Gastroesophageal sphincter (tissue), 4 donors: ENCODE results near the gene DALRD3. TPM values are rescaled to one million over a fixed set of nuclear protein-coding genes. Genes with fewer than 3 reads are reported as not detected.

Experiments
- ATAC-seq: fragments of 150-250 bp; one replicate; pipeline ENCODE4 v1.9.1; 2016; ENCODE audit warnings: mild to moderate bottlenecking, moderate library complexity
- H3K27ac ChIP-seq, 4 donors: fragments of 200-600 bp; sonication (generic) in 3 of 4; 1 replicate in 3 of 4; 2 replicates in 1 of 4; pipeline ENCODE4 v1.5.1; 2016 to 2019
- H3K27me3 ChIP-seq: fragments of 200-600 bp; sonication (generic); one replicate; pipeline ENCODE4 v1.5.1; 2019
- H3K36me3 ChIP-seq, 2 donors: fragments of 200-600 bp; sonication (generic); one replicate each; pipeline ENCODE4 v1.5.1; 2019; ENCODE audit warnings: control low read depth in 1 of 2
- H3K4me1 ChIP-seq, 3 donors: fragments of 200-600 bp; sonication (generic); 1 replicate in 2 of 3; 2 replicates in 1 of 3; pipeline ENCODE4 v1.5.1; 2016 to 2019; ENCODE audit warnings: control low read depth in 2 of 3
- H3K4me3 ChIP-seq, 2 donors: fragments of 200-600 bp; sonication (generic); one replicate each; pipeline ENCODE4 v1.5.1; 2019; ENCODE audit warnings: mild to moderate bottlenecking in 1 of 2, moderate library complexity in 1 of 2
- H3K9me3 ChIP-seq, 3 donors: fragments of 200-600 bp; sonication (generic); one replicate each; pipeline ENCODE4 v1.5.1; 2017 to 2019; ENCODE audit warnings: control low read depth in 2 of 3
- EP300 ChIP-seq: sonication (generic); formaldehyde crosslinking; IDR thresholded peaks from one replicate; pipeline ENCODE4 v1.6.1; 2017; ENCODE audit warnings: antibody characterized with exemption, mild to moderate bottlenecking
- POLR2A ChIP-seq, 2 donors: fragments of 450-650 bp; IDR thresholded peaks; one replicate each; pipeline ENCODE4 v1.6.1; 2017; ENCODE audit warnings: antibody characterized with exemption in 2 of 2, mild to moderate bottlenecking in 2 of 2, moderate library complexity in 1 of 2
- POLR2AphosphoS5 ChIP-seq: sonication (generic); formaldehyde crosslinking; IDR thresholded peaks from one replicate; pipeline ENCODE4 v1.6.1; 2017; ENCODE audit warnings: antibody characterized with exemption
- WGBS, 2 donors: methylation state at CpG; one replicate each; pipeline ENCODE4 v1.1.5; 2018; ENCODE audit warnings: low coverage in 1 of 2; 5-methylcytosine and 5-hydroxymethylcytosine counted together
- total RNA-seq, 4 donors: library from RNA; depleted of rRNA; stranded (reverse); fragments of >200 nt; gene quantifications; one replicate each; pipeline ENCODE4 v1.1.0, GENCODE V29; 2016
- TF ChIP-seq, protein P1 (sequence below), 4 experiments: fragments of 200-600 bp in 2 of 4; fragments of 450-650 bp in 2 of 4; sonication (generic) in 1 of 4; IDR thresholded peaks; one replicate each; pipeline ENCODE4 v1.5.1; 2017 to 2019; ENCODE audit warnings: antibody characterized with exemption in 4 of 4, mild to moderate bottlenecking in 2 of 4, moderate library complexity in 2 of 4

DALRD3 gene
- total RNA-seq, 4 donors from 2014 or later, result 11.8 to 29.0 (median 24.6) TPM

DNA sequence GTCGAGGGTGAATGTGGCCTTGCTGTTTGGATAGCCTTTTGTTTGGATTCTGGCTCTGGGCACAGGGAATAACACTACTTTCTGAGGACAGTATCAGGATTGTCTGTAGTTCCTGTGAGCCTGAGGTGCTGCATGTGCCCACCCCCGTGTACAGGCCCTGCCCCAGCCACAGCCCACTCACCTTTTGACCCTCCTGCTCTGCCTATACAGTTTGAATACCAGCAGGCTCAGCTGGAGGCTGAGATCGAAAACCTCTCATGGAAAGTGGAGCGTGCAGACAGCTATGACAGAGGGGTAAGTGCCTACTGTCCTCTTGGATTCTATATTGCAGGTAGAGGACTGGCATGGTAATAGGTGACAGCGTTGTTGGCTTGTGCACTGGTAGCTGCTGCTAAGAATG lies 35.7 kb downstream of the DALRD3 start:
- Histone ChIP-seq H3K4me3 (no peak overlapping the region), H3K27ac (no peak overlapping the region), H3K9me3 (no peaks in the 10 kb centered on the region), H3K27me3 (no peaks in the 10 kb centered on the region), H3K36me3 (peaks cover 0 to 95% of the 10 kb centered on the region in 2 donors), H3K4me1 (peaks cover 0 to 2% (median 0%) of the 10 kb centered on the region in 3 donors)
- WGBS, 2 donors, result 53% methylated on average over 2 to 3 of the region's 5 CpGs
- no peak for ATAC-seq
- TF ChIP-seq, protein P1, sequence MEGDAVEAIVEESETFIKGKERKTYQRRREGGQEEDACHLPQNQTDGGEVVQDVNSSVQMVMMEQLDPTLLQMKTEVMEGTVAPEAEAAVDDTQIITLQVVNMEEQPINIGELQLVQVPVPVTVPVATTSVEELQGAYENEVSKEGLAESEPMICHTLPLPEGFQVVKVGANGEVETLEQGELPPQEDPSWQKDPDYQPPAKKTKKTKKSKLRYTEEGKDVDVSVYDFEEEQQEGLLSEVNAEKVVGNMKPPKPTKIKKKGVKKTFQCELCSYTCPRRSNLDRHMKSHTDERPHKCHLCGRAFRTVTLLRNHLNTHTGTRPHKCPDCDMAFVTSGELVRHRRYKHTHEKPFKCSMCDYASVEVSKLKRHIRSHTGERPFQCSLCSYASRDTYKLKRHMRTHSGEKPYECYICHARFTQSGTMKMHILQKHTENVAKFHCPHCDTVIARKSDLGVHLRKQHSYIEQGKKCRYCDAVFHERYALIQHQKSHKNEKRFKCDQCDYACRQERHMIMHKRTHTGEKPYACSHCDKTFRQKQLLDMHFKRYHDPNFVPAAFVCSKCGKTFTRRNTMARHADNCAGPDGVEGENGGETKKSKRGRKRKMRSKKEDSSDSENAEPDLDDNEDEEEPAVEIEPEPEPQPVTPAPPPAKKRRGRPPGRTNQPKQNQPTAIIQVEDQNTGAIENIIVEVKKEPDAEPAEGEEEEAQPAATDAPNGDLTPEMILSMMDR (IDR thresholded peaks at IDR 0.05), result no peak
- no peak for TF ChIP-seq EP300
- TF ChIP-seq POLR2A (IDR thresholded peaks at IDR 0.05), result no peak
- no peak for TF ChIP-seq POLR2AphosphoS5

DNA sequence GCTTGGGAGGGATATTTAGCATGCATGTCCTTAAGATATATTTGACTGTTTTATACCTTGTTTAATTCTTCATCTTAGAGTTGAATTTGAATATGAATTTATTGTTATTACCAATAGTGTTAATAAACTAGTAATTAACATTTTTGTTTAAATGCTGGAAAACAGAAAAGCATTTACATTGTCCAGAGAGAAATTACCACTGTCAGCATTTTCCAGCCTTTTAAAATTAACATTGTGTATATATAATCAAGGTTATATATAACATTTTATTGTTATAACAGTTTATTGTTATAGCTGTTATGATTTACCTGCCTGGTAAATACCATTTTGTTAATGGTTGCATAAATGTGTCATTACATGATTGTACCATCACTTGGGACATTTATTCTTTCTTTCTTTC lies 36.4 kb downstream of the DALRD3 start:
- H3K9me3 ChIP-seq, result no peaks in the 10 kb centered on the region
- H3K4me1 ChIP-seq, result no peaks in the 10 kb centered on the region
- no peak overlapping the region for H3K4me3 ChIP-seq
- H3K36me3 ChIP-seq, result peaks cover 0 to 100% of the 10 kb centered on the region in 2 donors
- TF ChIP-seq POLR2AphosphoS5 (no peak), EP300 (no peak), POLR2A (IDR thresholded peaks at IDR 0.05) (no peak)
- TF ChIP-seq, protein P1 (IDR thresholded peaks at IDR 0.05), result no peak
- no peaks in the 10 kb centered on the region for H3K27me3 ChIP-seq
- ATAC-seq, result no peak
- H3K27ac ChIP-seq, result no peak overlapping the region

DNA sequence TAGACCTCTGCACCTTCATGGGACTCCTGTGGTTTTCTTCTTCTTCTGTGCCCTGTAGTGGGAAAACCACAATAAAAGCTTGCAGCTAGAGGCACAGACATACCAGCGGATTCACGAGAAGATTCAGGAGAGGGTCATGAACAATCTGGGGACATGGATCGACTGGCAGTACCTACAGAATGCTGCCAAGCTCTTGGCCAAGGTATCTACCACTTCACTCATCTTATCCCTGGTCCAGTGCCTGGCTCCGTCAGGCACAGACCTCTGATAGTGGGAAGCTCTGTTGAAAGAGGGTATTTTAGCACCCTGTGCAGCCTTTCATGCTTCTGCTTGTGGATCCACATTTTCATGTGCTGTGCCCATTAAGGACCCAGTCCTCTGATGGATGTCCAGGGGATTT lies 38.1 kb downstream of the DALRD3 start:
- no peaks in the 10 kb centered on the region for H3K4me1 ChIP-seq
- 81 to 86% methylated on average over 2 to 4 of the region's 4 CpGs for WGBS, 2 donors
- peaks cover 0 to 100% of the 10 kb centered on the region in 2 donors for H3K36me3 ChIP-seq

DNA sequence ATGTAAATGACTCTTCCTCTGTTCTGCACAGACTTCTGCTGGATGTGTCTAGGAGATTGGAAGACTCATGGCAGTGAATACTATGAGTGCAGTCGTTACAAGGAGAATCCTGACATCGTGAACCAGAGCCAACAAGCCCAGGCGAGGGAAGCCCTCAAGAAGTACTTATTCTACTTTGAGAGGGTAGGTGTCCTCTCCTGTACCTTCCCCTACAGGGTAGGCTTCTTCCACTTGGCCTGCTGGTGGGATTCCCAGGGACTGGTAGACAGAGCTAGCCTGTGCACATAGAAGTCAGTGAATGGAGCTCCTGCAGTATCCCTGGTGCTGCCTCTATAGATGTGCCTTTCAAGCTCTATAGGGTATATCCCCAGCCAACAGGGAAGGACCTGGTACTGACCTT lies 38.9 kb downstream of the DALRD3 start:
- no peak for ATAC-seq
- Histone ChIP-seq H3K36me3 (peaks cover 0 to 100% of the 10 kb centered on the region in 2 donors), H3K9me3 (no peaks in the 10 kb centered on the region), H3K4me3 (no peak overlapping the region), H3K4me1 (no peaks in the 10 kb centered on the region), H3K27ac (no peak overlapping the region), H3K27me3 (no peaks in the 10 kb centered on the region)
- 83 to 100% methylated on average over 3 of the region's 3 CpGs for WGBS, 2 donors
- no peak for TF ChIP-seq POLR2AphosphoS5

More for the DNA sequence above, 38.1 kb downstream of the DALRD3 start:
- H3K4me3 ChIP-seq, result no peak overlapping the region
- no peaks in the 10 kb centered on the region for H3K27me3 ChIP-seq
- no peak for ATAC-seq
- TF ChIP-seq, protein P1 (IDR thresholded peaks at IDR 0.05), result no peak
- TF ChIP-seq POLR2AphosphoS5 (no peak), EP300 (no peak), POLR2A (IDR thresholded peaks at IDR 0.05) (no peak)
- H3K27ac ChIP-seq, result no peak overlapping the region
- H3K9me3 ChIP-seq, result no peaks in the 10 kb centered on the region

DNA sequence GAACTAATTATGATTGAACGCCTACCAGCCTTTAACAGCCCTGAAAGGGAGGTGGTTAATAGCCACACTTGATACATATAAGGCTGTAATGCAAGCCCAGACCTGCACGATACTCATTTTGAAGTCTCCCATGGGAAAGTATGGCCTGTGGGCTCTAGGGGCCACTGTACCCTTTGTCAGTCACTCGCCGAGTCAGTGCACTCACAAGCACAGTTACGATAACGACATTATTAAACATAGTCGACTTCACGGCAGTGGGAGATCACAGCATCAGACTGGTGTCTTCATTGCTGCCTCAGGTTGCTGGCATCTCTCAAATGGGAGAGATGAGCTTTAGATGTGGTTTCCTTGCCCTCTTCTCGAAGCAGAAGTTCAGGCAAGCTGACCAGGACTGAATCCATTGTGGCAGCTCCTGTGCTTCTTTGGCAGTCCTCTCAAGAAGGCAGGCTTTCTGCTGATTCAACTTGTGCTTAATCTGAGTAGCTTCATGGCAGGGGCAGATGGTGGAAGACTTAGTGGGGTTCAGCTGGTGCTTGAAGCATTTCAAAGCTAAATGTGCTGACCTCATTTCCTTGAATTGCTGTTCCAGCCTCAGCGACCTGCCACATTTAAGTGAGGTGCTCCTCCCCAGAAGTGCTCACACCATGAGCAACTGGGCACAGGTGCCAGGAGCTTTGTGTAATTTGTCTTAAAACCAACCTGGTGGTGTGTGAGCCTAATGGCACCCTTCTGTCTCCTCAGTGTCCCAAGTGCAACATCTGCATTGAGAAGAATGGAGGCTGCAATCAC lies 44.1 kb downstream of the DALRD3 start:
- H3K27ac ChIP-seq, result no peak overlapping the region

More for the DNA sequence above, 44.1 kb downstream of the DALRD3 start:
- Histone ChIP-seq H3K4me3 (no peak overlapping the region), H3K27me3 (no peaks in the 10 kb centered on the region), H3K36me3 (peaks cover 3 to 100% of the 10 kb centered on the region in 2 donors), H3K9me3 (no peaks in the 10 kb centered on the region), H3K4me1 (no peaks in the 10 kb centered on the region)
- TF ChIP-seq POLR2AphosphoS5 (no peak), EP300 (no peak), POLR2A (IDR thresholded peaks at IDR 0.05) (no peak)
- TF ChIP-seq, protein P1 (IDR thresholded peaks at IDR 0.05), result no peak
- ATAC-seq, result no peak
- WGBS, 2 donors, result 82 to 86% methylated on average over 5 of the region's 10 CpGs
